HCT116 (cell line): ENCODE data around the gene HTR7. TPM values are rescaled to one million over a fixed set of nuclear protein-coding genes. Genes with fewer than 3 reads are reported as not detected.

Source experiments
- ATAC-seq: fragments of 200-7000 bp; cut with Tn5 transposase; 2 replicates; pipeline ENCODE4 v1.9.1; 2020; ENCODE audit warnings: mild to moderate bottlenecking, moderate library complexity
- BruUV-seq: library from RNA; stranded (reverse); fragments of 400-500 nt; replicated peaks from 2 replicates; lab custom pipeline; 2021; lab: Mats Ljungman, UMichigan
- CTCF ChIA-PET: fragments of 300-600 bp; sonication (Branson Sonifier 250); formaldehyde crosslinking; loops from one replicate; lab custom pipeline; 2021; ENCODE audit warnings: antibody characterized with exemption; lab: Charles Lee
- POLR2A ChIA-PET: fragments of 300-600, 350-600 bp; sonication (Branson Sonifier 250); formaldehyde crosslinking; loops from one replicate; lab custom pipeline; 2021; ENCODE audit warnings: antibody characterized with exemption; lab: Charles Lee
- RAD21 ChIA-PET, 2 experiments: fragments of 300-600 bp; sonication (Branson Sonifier 250); formaldehyde crosslinking; loops; one replicate each; lab custom pipeline; 2023; ENCODE audit warnings: low total read pairs in 2 of 2; ENCODE audit not compliant: uncharacterized antibody in 2 of 2, unreplicated experiment in 2 of 2, low non-redundant PET in 1 of 2; lab: Charles Lee
- DNase-seq: peaks from one replicate; pipeline ENCODE4 v3.0.0-alpha.2; 2010; ENCODE audit warnings: low read depth, low spot score
- H2AFZ ChIP-seq: fragments of 200-600 bp; shearing (Covaris generic), sonication (generic); 2 replicates; pipeline ENCODE4 v1.6.1; 2017; ENCODE audit warnings: low read depth, mixed run types, mixed read lengths, antibody characterized with exemption, low read length; ENCODE audit not compliant: poor library complexity, severe bottlenecking
- H3K27ac ChIP-seq: 2 replicates; pipeline ENCODE4 v1.5.1; 2012; ENCODE audit warnings: low read depth, low read length
- H3K27me3 ChIP-seq: fragments of 200-600 bp; sonication (generic); 2 replicates; pipeline ENCODE4 v1.6.1; 2016; ENCODE audit warnings: mixed run types, low read length, mixed read lengths; ENCODE audit not compliant: insufficient read depth
- H3K36me3 ChIP-seq, 2 experiments: fragments of 200-500 bp in 1 of 2; fragments of 200-600 bp in 1 of 2; sonication (Bioruptor generic) in 1 of 2; sonication (generic) in 1 of 2; 2 replicates each; pipeline versions ENCODE4 v1.5.1 to v1.6.1; 2014 to 2016; ENCODE audit warnings: low read length in 2 of 2, inconsistent platforms in 1 of 2, mixed read lengths in 1 of 2, mixed run types in 1 of 2; ENCODE audit not compliant: insufficient read depth in 2 of 2, control insufficient read depth in 1 of 2
- H3K4me1 ChIP-seq, 2 experiments: fragments of 200-600 bp in 1 of 2; sonication (generic) in 1 of 2; 2 replicates each; pipeline versions ENCODE4 v1.5.1 to v1.6.1; 2012 to 2017; ENCODE audit warnings: low read length in 2 of 2, inconsistent platforms in 1 of 2, mild to moderate bottlenecking in 1 of 2, mixed read lengths in 1 of 2, mixed run types in 1 of 2, moderate library complexity in 1 of 2; ENCODE audit not compliant: insufficient read depth in 2 of 2, control insufficient read depth in 1 of 2
- H3K4me2 ChIP-seq: fragments of 200-600 bp; sonication (generic); 2 replicates; pipeline ENCODE4 v1.6.1; 2017; ENCODE audit warnings: mixed run types, low read length, mixed read lengths
- H3K4me3 ChIP-seq, 2 experiments: fragments of 200-600 bp in 1 of 2; sonication (generic) in 1 of 2; replicated peaks in 1 of 2; 2 replicates each; pipeline ENCODE4 v1.5.1; 2011 to 2016; ENCODE audit warnings: low read length in 2 of 2, control low read depth in 1 of 2, low read depth in 1 of 2, mild to moderate bottlenecking in 1 of 2, mixed read lengths in 1 of 2, mixed run types in 1 of 2
- H3K79me2 ChIP-seq: fragments of 200-600 bp; sonication (generic); 2 replicates; pipeline ENCODE4 v1.6.1; 2017; ENCODE audit warnings: mild to moderate bottlenecking, mixed run types, low read length, moderate library complexity, mixed read lengths; ENCODE audit not compliant: insufficient read depth
- H3K9ac ChIP-seq: fragments of 200-600 bp; sonication (generic); 2 replicates; pipeline ENCODE4 v1.6.1; 2016; ENCODE audit warnings: low read length, mixed read lengths
- H3K9me2 ChIP-seq: fragments of 200-600 bp; sonication (generic), shearing (Covaris generic); 2 replicates; pipeline ENCODE4 v1.6.1; 2017; ENCODE audit warnings: mixed run types, mild to moderate bottlenecking, moderate library complexity; ENCODE audit not compliant: insufficient read depth
- H3K9me3 ChIP-seq, 2 experiments: fragments of 200-500 bp in 1 of 2; fragments of 200-600 bp in 1 of 2; sonication (Bioruptor generic) in 1 of 2; sonication (generic) in 1 of 2; 2 replicates each; pipeline ENCODE4 v1.6.1; 2014 to 2017; ENCODE audit warnings: low read length in 2 of 2, mixed read lengths in 2 of 2, inconsistent platforms in 1 of 2, low read depth in 1 of 2, mild to moderate bottlenecking in 1 of 2, mixed run types in 1 of 2, moderate library complexity in 1 of 2; ENCODE audit not compliant: control insufficient read depth in 1 of 2, insufficient read depth in 1 of 2
- H4K20me1 ChIP-seq: fragments of 200-600 bp; sonication (generic), shearing (Covaris generic); 2 replicates; pipeline ENCODE4 v1.6.1; 2017; ENCODE audit warnings: mixed run types, mild to moderate bottlenecking, moderate library complexity; ENCODE audit not compliant: insufficient read depth
- ATF3 ChIP-seq: IDR thresholded peaks from 2 replicates; pipeline ENCODE4 v1.6.1; 2012
- CBX3 ChIP-seq: IDR thresholded peaks from 2 replicates; pipeline ENCODE4 v1.6.1; 2012; ENCODE audit warnings: low read depth
- CEBPB ChIP-seq: IDR thresholded peaks from 2 replicates; pipeline ENCODE4 v1.6.1; 2012; ENCODE audit warnings: low read depth
- CTCF ChIP-seq, 3 experiments: fragments of 200-600 bp in 1 of 3; sonication (generic) in 1 of 3; IDR thresholded peaks in 2 of 3; conservative IDR thresholded peaks in 1 of 3; 2 replicates each; pipeline ENCODE4 v1.5.1; 2012 to 2017; ENCODE audit warnings: low read depth in 2 of 3, low read length in 2 of 3, antibody characterized with exemption in 1 of 3, borderline replicate concordance in 1 of 3, control low read depth in 1 of 3, mild to moderate bottlenecking in 1 of 3, mixed read lengths in 1 of 3, mixed run types in 1 of 3, moderate library complexity in 1 of 3; ENCODE audit not compliant: insufficient read depth in 1 of 3
- EGR1 ChIP-seq: IDR thresholded peaks from 2 replicates; pipeline ENCODE4 v1.6.1; 2012; ENCODE audit warnings: low read depth
- EZH2 ChIP-seq: fragments of 200-600 bp; sonication (generic); IDR thresholded peaks from 2 replicates; pipeline ENCODE4 v1.6.1; 2017; ENCODE audit warnings: antibody characterized with exemption, mixed run types
- FOSL1 ChIP-seq: IDR thresholded peaks from 2 replicates; pipeline ENCODE4 v1.6.1; 2012; ENCODE audit warnings: low read depth
- MAX ChIP-seq: IDR thresholded peaks from 2 replicates; pipeline ENCODE4 v1.6.1; 2012
- POLR2A ChIP-seq: IDR thresholded peaks from 2 replicates; pipeline ENCODE4 v1.7.0; 2011; ENCODE audit warnings: borderline replicate concordance; ENCODE audit not compliant: insufficient read depth, insufficient read length; ENCODE audit errors: extremely low read depth
- POLR2AphosphoS5 ChIP-seq: IDR thresholded peaks from 2 replicates; pipeline ENCODE4 v1.6.1; 2011; ENCODE audit warnings: mild to moderate bottlenecking, low read depth, low read length, moderate library complexity
- RAD21 ChIP-seq: IDR thresholded peaks from 2 replicates; pipeline ENCODE4 v1.6.1; 2012; ENCODE audit warnings: low read depth, mild to moderate bottlenecking
- SP1 ChIP-seq: IDR thresholded peaks from 2 replicates; pipeline ENCODE4 v1.6.1; 2012; ENCODE audit warnings: low read depth
- SRF ChIP-seq: IDR thresholded peaks from 2 replicates; pipeline ENCODE4 v1.6.1; 2012; ENCODE audit warnings: low read depth
- TCF7L2 ChIP-seq: IDR thresholded peaks from 2 replicates; pipeline ENCODE4 v1.7.0; 2011; ENCODE audit warnings: borderline replicate concordance, inconsistent platforms; ENCODE audit not compliant: insufficient read depth, insufficient read length; ENCODE audit errors: extremely low read depth
- ZBTB33 ChIP-seq: IDR thresholded peaks from 2 replicates; pipeline ENCODE4 v1.6.1; 2011; ENCODE audit warnings: mild to moderate bottlenecking, low read length, moderate library complexity; ENCODE audit not compliant: insufficient replicate concordance; ENCODE audit errors: extremely low read depth
- ZFX ChIP-seq: fragments of 450-650 bp; IDR thresholded peaks from 2 replicates; pipeline ENCODE4 v1.6.1; 2017
- intact Hi-C: fragments of 100-400 bp; cut with micrococcal nuclease; formaldehyde crosslinking; loops from 2 replicates; pipeline ENCODE4 v1.10.0; 2022
- total RNA-seq: library from RNA; stranded (reverse); gene quantifications from one replicate; pipeline ENCODE4 v1.2.1, GENCODE V29; 2021; ENCODE audit not compliant: unreplicated experiment
- TF ChIP-seq, protein P1 (sequence below): IDR thresholded peaks from 2 replicates; pipeline ENCODE4 v1.6.1; 2012; ENCODE audit warnings: low read depth

The HTR7 gene
- total RNA-seq, 1 experiment from 2014 or later, result 32.2 TPM

- intact Hi-C loops, result loop anchor here (10.0 kb wide), 2 partner anchors 857 to 1027 kb away; no protein-coding TSS in a partner anchor
- TF ChIP-seq CTCF (IDR thresholded peaks at IDR 0.05 in 2 of 3, conservative IDR thresholded peaks at IDR 0.05 in 1 of 3; ENCODE audit: borderline replicate concordance in 1 of 3, insufficient read depth in 1 of 3, low read depth in 2 of 3, low read length in 2 of 3) (no peak), ZFX (no peak), EGR1 (no peak), FOSL1 (no peak), ZBTB33 (no peak), POLR2A (no peak), RAD21 (no peak), CBX3 (no peak), CEBPB (no peak), EZH2 (no peak), MAX (no peak), POLR2AphosphoS5 (no peak), TCF7L2 (no peak), SP1 (no peak), ATF3 (no peak), SRF (no peak)
- TF ChIP-seq, protein P1, sequence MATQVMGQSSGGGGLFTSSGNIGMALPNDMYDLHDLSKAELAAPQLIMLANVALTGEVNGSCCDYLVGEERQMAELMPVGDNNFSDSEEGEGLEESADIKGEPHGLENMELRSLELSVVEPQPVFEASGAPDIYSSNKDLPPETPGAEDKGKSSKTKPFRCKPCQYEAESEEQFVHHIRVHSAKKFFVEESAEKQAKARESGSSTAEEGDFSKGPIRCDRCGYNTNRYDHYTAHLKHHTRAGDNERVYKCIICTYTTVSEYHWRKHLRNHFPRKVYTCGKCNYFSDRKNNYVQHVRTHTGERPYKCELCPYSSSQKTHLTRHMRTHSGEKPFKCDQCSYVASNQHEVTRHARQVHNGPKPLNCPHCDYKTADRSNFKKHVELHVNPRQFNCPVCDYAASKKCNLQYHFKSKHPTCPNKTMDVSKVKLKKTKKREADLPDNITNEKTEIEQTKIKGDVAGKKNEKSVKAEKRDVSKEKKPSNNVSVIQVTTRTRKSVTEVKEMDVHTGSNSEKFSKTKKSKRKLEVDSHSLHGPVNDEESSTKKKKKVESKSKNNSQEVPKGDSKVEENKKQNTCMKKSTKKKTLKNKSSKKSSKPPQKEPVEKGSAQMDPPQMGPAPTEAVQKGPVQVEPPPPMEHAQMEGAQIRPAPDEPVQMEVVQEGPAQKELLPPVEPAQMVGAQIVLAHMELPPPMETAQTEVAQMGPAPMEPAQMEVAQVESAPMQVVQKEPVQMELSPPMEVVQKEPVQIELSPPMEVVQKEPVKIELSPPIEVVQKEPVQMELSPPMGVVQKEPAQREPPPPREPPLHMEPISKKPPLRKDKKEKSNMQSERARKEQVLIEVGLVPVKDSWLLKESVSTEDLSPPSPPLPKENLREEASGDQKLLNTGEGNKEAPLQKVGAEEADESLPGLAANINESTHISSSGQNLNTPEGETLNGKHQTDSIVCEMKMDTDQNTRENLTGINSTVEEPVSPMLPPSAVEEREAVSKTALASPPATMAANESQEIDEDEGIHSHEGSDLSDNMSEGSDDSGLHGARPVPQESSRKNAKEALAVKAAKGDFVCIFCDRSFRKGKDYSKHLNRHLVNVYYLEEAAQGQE, result no peak
- no peaks in the 10 kb centered on the region for H3K9me2 ChIP-seq
- H3K4me2 ChIP-seq, result no peak overlapping the region
- H3K4me1 ChIP-seq, result no peaks in the 10 kb centered on the region; a peak in 1 of 4 replicates
- RAD21 ChIA-PET, result no interaction called here
- H3K27ac ChIP-seq, result no peak overlapping the region
- BruUV-seq, result no TSS peak
- H3K9ac ChIP-seq, result no peak overlapping the region
- POLR2A ChIA-PET, result no interaction called here
- no peak overlapping the region for H2AFZ ChIP-seq
- no peak overlapping the region for H3K4me3 ChIP-seq
- no peak for ATAC-seq
- H4K20me1 ChIP-seq, result no peaks in the 10 kb centered on the region
- H3K79me2 ChIP-seq, result no peaks in the 10 kb centered on the region
- H3K36me3 ChIP-seq, result peaks cover 35 to 54% of the 10 kb centered on the region in 2 experiments
- no peak for DNase-seq
- no peaks in the 10 kb centered on the region for H3K27me3 ChIP-seq
- no peaks in the 10 kb centered on the region for H3K9me3 ChIP-seq
- CTCF ChIA-PET, result interaction anchor here (1.1 to 1.2 kb wide), 2 partner anchors 24 to 363 kb away, joined by 3 to 4 read pairs; no protein-coding TSS in a partner anchor
These were observed 29.7 kb upstream of the HTR7 start for GRCh38 chr10:90887555-90887954.
